ENCODE results near the gene IMPG2.
"Not testable (repeated sequence)": the region's sequence is repeated elsewhere in the genome, so short reads cannot be mapped to it uniquely, and the experiment has no call there.

The IMPG2 gene

GRCh38 chr3:101320475-101320874 lies at the start of gene IMPG2:
TSS of gene IMPG2 (minus strand) at chr3:101320575. CDS start at chr3:101320372, 203 bp downstream.
- no peak for DNase-seq

- no peak for DNase-seq
These were observed 42.0 kb upstream of the IMPG2 start for GRCh38 chr3:101362406-101362805.

- DNase-seq, result no peak
These were observed 31.5 kb upstream of the IMPG2 start for GRCh38 chr3:101351829-101352228.

GRCh38 chr3:101340591-101340990 lies 20.2 kb upstream of the IMPG2 start:
- DNase-seq, result no peak

- no peak for DNase-seq
These were observed 13.5 kb upstream of the IMPG2 start for GRCh38 chr3:101333883-101334282.

GRCh38 chr3:101329016-101329673 lies 8.8 kb upstream of the IMPG2 start:
- no peak for DNase-seq

- DNase-seq, result no peak
These were observed 5.2 kb upstream of the IMPG2 start for GRCh38 chr3:101325393-101326134.

GRCh38 chr3:101319531-101319930 lies 844 bp downstream of the IMPG2 start:
- no peak for DNase-seq

- no peak for DNase-seq
These were observed 7.8 kb downstream of the IMPG2 start for GRCh38 chr3:101312545-101312944.

GRCh38 chr3:101311676-101312075 lies 8.7 kb downstream of the IMPG2 start:
- no peak for DNase-seq

GRCh38 chr3:101310978-101311375 lies 9.4 kb downstream of the IMPG2 start:
- DNase-seq, result no peak

GRCh38 chr3:101308147-101308772 lies 12.1 kb downstream of the IMPG2 start:
- DNase-seq, result not testable (repeated sequence)

- DNase-seq, result no peak
These were observed 16.5 kb downstream of the IMPG2 start for GRCh38 chr3:101303836-101304235.

GRCh38 chr3:101303089-101303731 lies 17.2 kb downstream of the IMPG2 start:
- no peak for DNase-seq

GRCh38 chr3:101300073-101300472 lies 20.3 kb downstream of the IMPG2 start:
- DNase-seq, result no peak

GRCh38 chr3:101292027-101292426 lies 28.3 kb downstream of the IMPG2 start:
- DNase-seq, result no peak

- no peak for DNase-seq
These were observed 32.1 kb downstream of the IMPG2 start for GRCh38 chr3:101288294-101288693.

- no peak for DNase-seq
These were observed 35.6 kb downstream of the IMPG2 start for GRCh38 chr3:101284757-101285156.

GRCh38 chr3:101281521-101282030 lies 38.8 kb downstream of the IMPG2 start:
- DNase-seq, result no peak

- no peak for DNase-seq
These were observed 40.5 kb downstream of the IMPG2 start for GRCh38 chr3:101279765-101280385.

GRCh38 chr3:101279162-101279561 lies 41.2 kb downstream of the IMPG2 start:
- DNase-seq, result no peak

GRCh38 chr3:101278727-101279126 lies 41.6 kb downstream of the IMPG2 start:
- no peak for DNase-seq

- no peak for DNase-seq
These were observed 46.8 kb downstream of the IMPG2 start for GRCh38 chr3:101273608-101274007.
